Endodermal cell (in vitro differentiated cells): ENCODE results near the gene OSBPL5. TPM values are rescaled to one million over a fixed set of nuclear protein-coding genes. Genes with fewer than 3 reads are reported as not detected.

Experiments
- DNase-seq: peaks from one replicate; pipeline ENCODE4 v3.0.0-alpha.2; 2017
- H3K27ac ChIP-seq: 2 replicates; pipeline ENCODE4 v1.5.1; 2013; ENCODE audit warnings: mild to moderate bottlenecking, low read depth, low read length, moderate library complexity
- H3K27me3 ChIP-seq: 2 replicates; pipeline ENCODE4 v1.6.1; 2013; ENCODE audit warnings: mild to moderate bottlenecking, low read length, moderate library complexity; ENCODE audit not compliant: insufficient read depth, control insufficient read depth, poor library complexity, severe bottlenecking
- H3K36me3 ChIP-seq: 2 replicates; pipeline ENCODE4 v1.7.0; 2013; ENCODE audit warnings: mild to moderate bottlenecking, low read length, moderate library complexity; ENCODE audit not compliant: control insufficient read depth, insufficient read depth
- H3K4me1 ChIP-seq: one replicate; pipeline ENCODE4 v1.7.0; 2013; ENCODE audit warnings: low read length; ENCODE audit not compliant: control insufficient read depth, insufficient read depth
- H3K4me3 ChIP-seq: 2 replicates; pipeline ENCODE4 v1.5.1; 2013; ENCODE audit warnings: mild to moderate bottlenecking, low read length, moderate library complexity
- H3K9ac ChIP-seq: 2 replicates; pipeline ENCODE4 v1.6.1; 2013; ENCODE audit warnings: mild to moderate bottlenecking, low read length, moderate library complexity; ENCODE audit not compliant: poor library complexity, severe bottlenecking; ENCODE audit errors: extremely low read depth
- H3K9me3 ChIP-seq: 2 replicates; pipeline ENCODE4 v1.6.1; 2013; ENCODE audit warnings: mild to moderate bottlenecking, low read length, moderate library complexity; ENCODE audit not compliant: control insufficient read depth
- H3K27ac Mint-ChIP-seq: 2 replicates; pipeline ENCODE4 v1.8.0; 2020; ENCODE audit warnings: mixed read lengths
- H3K27me3 Mint-ChIP-seq: 2 replicates; pipeline ENCODE4 v1.8.0; 2021; ENCODE audit warnings: mild to moderate bottlenecking, mixed read lengths; ENCODE audit not compliant: insufficient read depth
- H3K36me3 Mint-ChIP-seq: 2 replicates; pipeline ENCODE4 v1.8.0; 2020; ENCODE audit warnings: low read depth, mixed read lengths
- H3K4me1 Mint-ChIP-seq: 2 replicates; pipeline ENCODE4 v1.8.0; 2020; ENCODE audit warnings: mixed read lengths
- H3K4me3 Mint-ChIP-seq: 2 replicates; pipeline ENCODE4 v1.8.0; 2020; ENCODE audit warnings: mild to moderate bottlenecking, moderate library complexity, mixed read lengths
- H3K9me3 Mint-ChIP-seq: 2 replicates; pipeline ENCODE4 v1.8.0; 2020; ENCODE audit warnings: mild to moderate bottlenecking, mixed read lengths
- whole genome bisulfite sequencing, 2 experiments: methylation state at CpG; one replicate each; pipeline versions ENCODE4 v1.1.5 to v1.1.7; 2013; ENCODE audit warnings: missing lambda C conversion rate in 2 of 2, mixed read lengths in 1 of 2; ENCODE audit not compliant: insufficient coverage in 1 of 2, insufficient read length in 1 of 2; 5-methylcytosine and 5-hydroxymethylcytosine counted together
- total RNA-seq, 2 donors: library from RNA; stranded (reverse); fragmentation: NEBNext Ultra II Directional in 1 of 2; extraction: Animal tissue kit (Norgen Biotek cat#: 25700) in 1 of 2; gene quantifications; 2 replicates in 1 of 2; 3 replicates in 1 of 2; pipeline ENCODE4 v1.2.1, GENCODE V29; 2021
- TF ChIP-seq, protein P1 (sequence below): fragments of 200-600 bp; sonication (generic); conservative IDR thresholded peaks from 2 replicates; pipeline ENCODE4 v1.5.0; 2021; ENCODE audit warnings: antibody characterized with exemption, mild to moderate bottlenecking

OSBPL5 gene
- total RNA-seq, 2 donors from 2014 or later = 1.2 to 4.8 TPM

DNA sequence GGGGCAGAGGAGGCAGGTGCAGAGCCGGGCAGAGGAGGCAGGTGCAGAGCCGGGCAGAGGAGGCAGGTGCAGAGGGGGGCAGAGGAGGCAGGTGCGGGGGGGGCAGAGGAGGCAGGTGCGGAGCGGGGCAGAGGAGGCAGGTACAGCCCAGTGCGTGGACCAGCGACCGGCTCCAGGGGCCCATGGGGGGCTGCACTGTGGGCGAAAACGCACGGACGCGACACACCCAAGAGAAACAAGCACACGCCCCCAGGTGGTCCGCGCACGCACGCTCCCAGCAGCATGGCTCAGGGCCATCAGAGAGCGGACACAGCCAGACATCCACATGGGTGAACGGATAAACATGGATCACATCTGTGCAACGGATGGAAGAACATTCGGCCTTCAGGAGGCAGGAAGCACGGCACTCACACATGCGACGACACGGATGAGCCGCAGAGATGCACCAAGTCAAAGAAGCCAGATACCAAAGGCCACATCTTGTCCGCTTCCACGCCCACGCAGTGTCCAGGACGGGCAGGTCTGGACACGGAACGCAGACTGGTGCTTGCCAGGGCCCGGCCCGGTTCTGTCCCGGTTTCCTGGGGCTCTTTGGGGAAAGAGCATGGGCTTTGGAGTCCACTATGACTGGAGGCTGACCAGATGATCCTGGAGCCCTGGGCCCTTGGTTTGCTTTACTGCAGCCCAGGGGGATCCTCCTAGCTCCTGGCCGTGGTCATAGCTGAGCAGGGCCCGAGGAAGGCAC, 21.8 kb downstream of the OSBPL5 start:
- peaks cover 100% of the 10 kb centered on the region for H3K27me3 ChIP-seq
- 91 to 94% methylated on average over 25 to 38 of the region's 38 CpGs for WGBS, 2 experiments
- Mint-ChIP-seq H3K4me1 (no peaks in the 10 kb centered on the region), H3K4me3 (no peak overlapping the region), H3K27me3 (peaks cover 94% of the 10 kb centered on the region), H3K9me3 (no peaks in the 10 kb centered on the region), H3K36me3 (no peaks in the 10 kb centered on the region), H3K27ac (no peak overlapping the region)
- peaks cover 2% of the 10 kb centered on the region for H3K4me1 ChIP-seq
- TF ChIP-seq, protein P1, sequence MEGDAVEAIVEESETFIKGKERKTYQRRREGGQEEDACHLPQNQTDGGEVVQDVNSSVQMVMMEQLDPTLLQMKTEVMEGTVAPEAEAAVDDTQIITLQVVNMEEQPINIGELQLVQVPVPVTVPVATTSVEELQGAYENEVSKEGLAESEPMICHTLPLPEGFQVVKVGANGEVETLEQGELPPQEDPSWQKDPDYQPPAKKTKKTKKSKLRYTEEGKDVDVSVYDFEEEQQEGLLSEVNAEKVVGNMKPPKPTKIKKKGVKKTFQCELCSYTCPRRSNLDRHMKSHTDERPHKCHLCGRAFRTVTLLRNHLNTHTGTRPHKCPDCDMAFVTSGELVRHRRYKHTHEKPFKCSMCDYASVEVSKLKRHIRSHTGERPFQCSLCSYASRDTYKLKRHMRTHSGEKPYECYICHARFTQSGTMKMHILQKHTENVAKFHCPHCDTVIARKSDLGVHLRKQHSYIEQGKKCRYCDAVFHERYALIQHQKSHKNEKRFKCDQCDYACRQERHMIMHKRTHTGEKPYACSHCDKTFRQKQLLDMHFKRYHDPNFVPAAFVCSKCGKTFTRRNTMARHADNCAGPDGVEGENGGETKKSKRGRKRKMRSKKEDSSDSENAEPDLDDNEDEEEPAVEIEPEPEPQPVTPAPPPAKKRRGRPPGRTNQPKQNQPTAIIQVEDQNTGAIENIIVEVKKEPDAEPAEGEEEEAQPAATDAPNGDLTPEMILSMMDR = no peak
- H3K36me3 ChIP-seq = no peaks in the 10 kb centered on the region
- H3K4me3 ChIP-seq = no peak overlapping the region
- no peak overlapping the region for H3K9ac ChIP-seq
- no peak overlapping the region for H3K27ac ChIP-seq
- no peak for DNase-seq
- no peaks in the 10 kb centered on the region for H3K9me3 ChIP-seq

DNA sequence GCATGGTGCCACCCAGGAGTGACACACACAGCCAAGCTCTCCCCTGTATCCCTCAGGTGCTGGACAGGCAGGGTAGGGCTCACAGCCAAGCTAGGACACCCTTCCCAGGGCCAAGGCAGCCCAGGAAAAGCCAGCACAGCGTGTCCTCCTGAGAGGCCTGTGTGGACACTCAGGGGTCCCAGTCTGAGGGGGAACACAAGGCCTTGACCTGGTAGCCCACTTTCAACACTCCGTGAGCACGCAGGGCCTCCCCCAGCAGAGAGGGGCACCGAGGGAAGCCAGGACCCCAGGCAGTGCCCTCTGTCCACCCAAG, 24.9 kb downstream of the OSBPL5 start:
- TF ChIP-seq, protein P1 = no peak
- no peaks in the 10 kb centered on the region for H3K4me1 ChIP-seq
- H3K4me3 Mint-ChIP-seq = no peak overlapping the region
- DNase-seq = no peak
- H3K27ac ChIP-seq = no peak overlapping the region
- H3K4me1 Mint-ChIP-seq = no peaks in the 10 kb centered on the region
- H3K27ac Mint-ChIP-seq = no peak overlapping the region
- H3K36me3 ChIP-seq = no peaks in the 10 kb centered on the region
- H3K9me3 Mint-ChIP-seq = no peaks in the 10 kb centered on the region
- H3K36me3 Mint-ChIP-seq = no peaks in the 10 kb centered on the region
- H3K27me3 Mint-ChIP-seq = peaks cover 82% of the 10 kb centered on the region
- peaks cover 87% of the 10 kb centered on the region for H3K27me3 ChIP-seq
- no peak overlapping the region for H3K4me3 ChIP-seq
- 93 to 100% methylated on average over 1 to 4 of the region's 4 CpGs for WGBS, 2 experiments
- H3K9me3 ChIP-seq = no peaks in the 10 kb centered on the region
- no peak overlapping the region for H3K9ac ChIP-seq

DNA sequence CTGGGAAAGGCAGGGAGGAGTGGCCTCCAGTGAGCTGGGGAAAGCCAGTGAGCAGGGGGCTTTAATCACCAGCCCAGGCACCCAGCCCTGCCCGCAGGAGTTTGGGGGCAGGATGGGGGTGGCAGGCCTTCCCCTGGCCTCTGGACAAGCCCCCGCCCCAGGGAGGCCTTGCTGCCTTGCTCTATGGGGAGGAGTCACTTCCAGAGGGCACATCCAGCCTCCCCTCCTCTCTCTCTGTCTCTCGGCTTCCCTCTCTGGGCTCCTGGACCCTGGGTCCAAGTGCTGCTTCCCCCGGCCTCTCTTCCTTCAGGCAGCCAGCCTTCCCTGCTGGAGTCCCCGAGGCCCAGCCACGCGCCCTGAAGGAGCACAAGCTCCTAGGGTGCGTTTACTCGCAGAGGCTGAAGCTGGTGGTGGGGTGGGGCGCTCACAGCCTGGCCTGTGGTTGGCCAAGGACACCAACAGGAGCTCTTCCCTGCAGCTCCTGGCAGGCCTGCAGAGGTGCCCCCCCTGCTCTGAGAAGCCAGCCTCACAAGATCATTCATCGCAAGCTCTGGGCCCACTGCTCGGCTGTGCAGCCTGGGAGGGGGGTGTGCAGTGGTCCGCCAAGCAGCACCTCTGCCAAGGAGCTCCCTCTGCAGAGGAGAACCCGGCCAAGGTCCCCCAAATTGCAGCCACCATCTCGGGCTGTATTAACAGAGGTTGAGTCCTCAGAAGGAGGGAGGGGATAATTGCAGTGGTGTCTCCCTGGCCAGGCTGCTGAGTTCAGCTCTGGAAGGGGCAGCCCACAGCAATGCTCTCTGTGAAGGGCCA, 25.4 kb downstream of the OSBPL5 start:
- Mint-ChIP-seq H3K27me3 (peaks cover 78% of the 10 kb centered on the region), H3K4me3 (no peak overlapping the region), H3K36me3 (no peaks in the 10 kb centered on the region), H3K4me1 (no peaks in the 10 kb centered on the region), H3K9me3 (no peaks in the 10 kb centered on the region), H3K27ac (no peak overlapping the region)
- H3K9me3 ChIP-seq = no peaks in the 10 kb centered on the region
- no peak overlapping the region for H3K27ac ChIP-seq
- no peaks in the 10 kb centered on the region for H3K36me3 ChIP-seq
- TF ChIP-seq, protein P1 = no peak
- no peak overlapping the region for H3K4me3 ChIP-seq
- H3K4me1 ChIP-seq = no peaks in the 10 kb centered on the region
- DNase-seq = no peak
- peaks cover 81% of the 10 kb centered on the region for H3K27me3 ChIP-seq
- H3K9ac ChIP-seq = no peak overlapping the region
- 82 to 91% methylated on average over 8 to 15 of the region's 15 CpGs for whole genome bisulfite sequencing, 2 experiments
